A673 (cell line): ENCODE measurements around the gene USP36.

Experiments used
- CTCF ChIP-seq: fragments of 300-800, 200-600 bp; sonication (generic); conservative IDR thresholded peaks from 2 replicates; pipeline ENCODE4 v1.5.1; 2017; ENCODE audit warnings: low read depth, mild to moderate bottlenecking, antibody characterized with exemption, low read length, moderate library complexity, mixed read lengths
- EZH2 ChIP-seq: fragments of 200-600 bp; sonication (generic); IDR thresholded peaks from 2 replicates; pipeline ENCODE4 v1.6.1; 2017; ENCODE audit warnings: borderline replicate concordance, low read depth, mild to moderate bottlenecking, mixed read lengths, antibody characterized with exemption, low read length; ENCODE audit not compliant: poor library complexity, severe bottlenecking

DNA sequence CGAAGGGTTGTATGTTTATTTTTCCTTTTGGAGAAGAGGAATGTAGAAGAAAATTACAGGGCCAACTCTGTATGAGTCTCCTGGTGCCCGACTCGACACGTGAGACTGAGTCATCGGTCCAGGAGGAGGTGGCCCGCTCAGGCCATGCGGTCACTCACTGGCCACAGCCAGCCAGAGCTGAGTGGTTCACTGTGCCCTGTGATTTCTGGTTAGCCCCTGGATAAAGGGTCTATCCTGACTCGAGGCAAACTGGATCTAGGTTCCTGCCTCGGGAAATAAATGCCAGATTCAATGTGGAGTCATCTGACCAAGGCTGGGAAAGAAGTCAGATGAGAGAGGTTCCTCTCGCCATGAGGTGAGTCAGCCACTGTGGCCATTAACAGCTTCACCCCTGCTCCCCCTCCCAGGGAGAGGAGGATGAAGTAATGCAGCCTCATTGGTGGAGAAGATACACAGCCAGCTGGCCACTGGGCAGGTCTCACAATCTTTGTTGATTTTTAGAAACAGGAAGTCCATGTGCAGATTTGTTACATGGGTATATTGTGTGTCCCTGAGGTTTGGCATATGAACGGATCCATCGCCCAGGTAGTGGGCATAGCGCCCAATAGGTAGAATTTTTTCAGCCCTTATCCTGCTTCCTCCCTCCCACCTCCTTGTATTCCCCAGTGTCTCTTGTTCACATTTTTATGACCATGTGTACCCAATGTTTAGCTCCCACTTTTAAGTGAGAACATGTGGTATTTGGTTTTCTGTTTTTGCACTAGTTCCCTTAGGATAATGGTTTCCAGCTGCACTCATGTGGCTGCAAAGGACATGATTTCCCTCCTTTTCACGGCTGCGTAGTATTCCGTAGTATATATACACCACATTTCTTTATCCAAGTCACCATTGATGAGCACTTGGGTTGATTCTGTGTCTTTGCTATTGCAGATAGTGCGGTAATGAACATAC is 21.7 kb upstream of the USP36 start:
- TF ChIP-seq CTCF (no peak), EZH2 (no peak)
